ENCODE data around the gene OPCML.

The OPCML gene

GRCh38 chr11:132976115-132976514 is 556.2 kb downstream of the OPCML start:
- ChIA-PET CTCF (interaction anchor here (0.7 to 1.8 kb wide), 3 partner anchors 9 to 35 kb away, joined by 3 to 4 read pairs (median 3); no protein-coding TSS in a partner anchor), POLR2A (no interaction called here)
- no peak for DNase-seq (ENCODE audit: extremely low spot score)
- TF ChIP-seq CTCF (IDR thresholded peaks at IDR 0.05; ENCODE audit: control extremely low read depth, extremely low read depth, low read depth, missing control alignments), result no peak

GRCh38 chr11:132973686-132974085 is 558.6 kb downstream of the OPCML start:
- ChIA-PET CTCF (interaction anchor here (0.9 to 2.4 kb wide), 2 partner anchors 8 to 33 kb away, joined by 4 to 5 read pairs; no protein-coding TSS in a partner anchor), POLR2A (no interaction called here)
- no peak for TF ChIP-seq CTCF (IDR thresholded peaks at IDR 0.05; ENCODE audit: control extremely low read depth, extremely low read depth, low read depth, missing control alignments)

GRCh38 chr11:132972565-132972964 is 559.7 kb downstream of the OPCML start:
- CTCF ChIA-PET, result interaction anchor here (0.9 to 2.6 kb wide), 4 partner anchors 27 to 252 kb away, joined by 3 to 8 read pairs (median 4); no protein-coding TSS in a partner anchor

More at GRCh38 chr11:132973686-132974085, 558.6 kb downstream of the OPCML start:
- no peak for DNase-seq (ENCODE audit: extremely low spot score)

GRCh38 chr11:132971351-132971750 is 561.0 kb downstream of the OPCML start:
- TF ChIP-seq CTCF (IDR thresholded peaks at IDR 0.05; ENCODE audit: control extremely low read depth, extremely low read depth, low read depth, missing control alignments), result no peak
- CTCF ChIA-PET, result interaction anchor here (1.0 to 2.6 kb wide), 3 partner anchors 19 to 30 kb away, joined by 3 to 8 read pairs (median 6); no protein-coding TSS in a partner anchor
- POLR2A ChIA-PET, result no interaction called here
- DNase-seq (ENCODE audit: extremely low spot score), result no peak

More at GRCh38 chr11:132972565-132972964, 559.7 kb downstream of the OPCML start:
- POLR2A ChIA-PET, result no interaction called here
- DNase-seq (ENCODE audit: extremely low spot score), result no peak
- TF ChIP-seq CTCF (IDR thresholded peaks at IDR 0.05; ENCODE audit: control extremely low read depth, extremely low read depth, low read depth, missing control alignments), result no peak

GRCh38 chr11:132969892-132970291 is 562.4 kb downstream of the OPCML start:
- no peak for DNase-seq (ENCODE audit: extremely low spot score)
- TF ChIP-seq CTCF (IDR thresholded peaks at IDR 0.05; ENCODE audit: control extremely low read depth, extremely low read depth, low read depth, missing control alignments), result no peak
- ChIA-PET CTCF (interaction anchor here (2.4 to 2.6 kb wide), 2 partner anchors 24 to 28 kb away, joined by 6 to 8 read pairs; no protein-coding TSS in a partner anchor), POLR2A (no interaction called here)

GRCh38 chr11:132962041-132962440 is 570.3 kb downstream of the OPCML start:
- no peak for TF ChIP-seq CTCF (IDR thresholded peaks at IDR 0.05; ENCODE audit: control extremely low read depth, extremely low read depth, low read depth, missing control alignments)
- no peak for DNase-seq (ENCODE audit: extremely low spot score)
- POLR2A ChIA-PET, result no interaction called here
- CTCF ChIA-PET, result interaction anchor here (1.7 kb wide), 1 partner anchor 21 kb away, joined by 7 read pairs; no protein-coding TSS in a partner anchor
